C4-2B (cell line): ENCODE data around the gene NFIB.

ENCODE experiments used
- CTCF ChIP-seq: fragments of 450-650 bp; conservative IDR thresholded peaks from 2 replicates; pipeline ENCODE4 v1.5.1; 2017; ENCODE audit warnings: mild to moderate bottlenecking
- ZFX ChIP-seq: fragments of 450-650 bp; IDR thresholded peaks from 2 replicates; pipeline ENCODE4 v1.6.1; 2017

- no peak for TF ChIP-seq CTCF
- TF ChIP-seq ZFX: no peak
These were observed 535 bp upstream of the NFIB start for GRCh38 chr9:14314424-14314928.
